Esophagus muscularis mucosa (tissue), 3 donors: ENCODE data around the gene PLXDC2.

ENCODE experiments used
- CTCF ChIP-seq, 3 experiments: fragments of 200-600 bp in 2 of 3; fragments of 450-650 bp in 1 of 3; sonication (generic) in 2 of 3; IDR thresholded peaks; one replicate each; pipeline ENCODE4 v1.5.1; 2017 to 2019; ENCODE audit warnings: antibody characterized with exemption in 3 of 3, mild to moderate bottlenecking in 2 of 3, moderate library complexity in 1 of 3
- POLR2A ChIP-seq: fragments of 450-650 bp; IDR thresholded peaks from one replicate; pipeline ENCODE4 v1.6.1; 2017; ENCODE audit warnings: antibody characterized with exemption, moderate library complexity, mild to moderate bottlenecking, low read depth

DNA sequence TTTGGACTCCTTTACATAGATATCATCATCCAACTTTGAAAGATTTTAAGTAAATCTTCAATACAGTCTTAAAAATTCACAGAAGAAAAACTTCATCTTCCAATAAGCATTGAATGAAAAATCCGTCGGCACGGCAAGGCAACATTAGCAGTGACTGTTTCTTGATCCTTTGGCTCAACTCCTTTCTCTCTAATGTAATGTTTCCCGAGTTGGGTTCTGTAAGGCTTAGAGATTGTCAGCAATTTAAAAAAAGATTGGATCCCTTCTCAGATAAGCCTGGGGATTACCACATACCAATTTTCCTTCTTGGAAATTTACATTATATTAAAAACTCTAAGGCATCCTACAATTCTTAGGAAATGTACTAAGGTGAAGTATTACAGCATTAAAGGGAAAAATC lies 291.8 kb downstream of the PLXDC2 start:
- TF ChIP-seq CTCF (IDR thresholded peaks at IDR 0.05) (no peak), POLR2A (no peak)
